ENCODE data around the gene TMEM174.

DNA sequence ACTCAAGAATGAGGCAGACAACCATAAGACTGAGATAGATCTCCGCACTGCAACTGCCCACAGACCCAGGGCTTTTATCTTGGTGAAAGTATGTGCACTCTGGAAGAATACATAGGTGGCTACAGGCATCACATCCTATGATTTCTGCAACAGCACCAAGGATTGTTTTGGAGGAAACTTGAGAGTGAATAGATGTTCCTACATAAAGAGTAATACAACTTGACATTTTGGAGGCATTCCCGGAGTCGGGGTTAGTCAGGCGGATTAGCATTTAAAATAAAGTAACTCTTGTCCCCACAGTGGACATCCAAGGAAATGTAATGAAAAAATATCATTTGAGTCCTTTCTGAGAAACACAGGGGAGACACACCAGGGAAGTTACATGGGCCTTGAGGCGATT is 26.7 kb downstream of the TMEM174 start:
- TF ChIP-seq, protein P1, sequence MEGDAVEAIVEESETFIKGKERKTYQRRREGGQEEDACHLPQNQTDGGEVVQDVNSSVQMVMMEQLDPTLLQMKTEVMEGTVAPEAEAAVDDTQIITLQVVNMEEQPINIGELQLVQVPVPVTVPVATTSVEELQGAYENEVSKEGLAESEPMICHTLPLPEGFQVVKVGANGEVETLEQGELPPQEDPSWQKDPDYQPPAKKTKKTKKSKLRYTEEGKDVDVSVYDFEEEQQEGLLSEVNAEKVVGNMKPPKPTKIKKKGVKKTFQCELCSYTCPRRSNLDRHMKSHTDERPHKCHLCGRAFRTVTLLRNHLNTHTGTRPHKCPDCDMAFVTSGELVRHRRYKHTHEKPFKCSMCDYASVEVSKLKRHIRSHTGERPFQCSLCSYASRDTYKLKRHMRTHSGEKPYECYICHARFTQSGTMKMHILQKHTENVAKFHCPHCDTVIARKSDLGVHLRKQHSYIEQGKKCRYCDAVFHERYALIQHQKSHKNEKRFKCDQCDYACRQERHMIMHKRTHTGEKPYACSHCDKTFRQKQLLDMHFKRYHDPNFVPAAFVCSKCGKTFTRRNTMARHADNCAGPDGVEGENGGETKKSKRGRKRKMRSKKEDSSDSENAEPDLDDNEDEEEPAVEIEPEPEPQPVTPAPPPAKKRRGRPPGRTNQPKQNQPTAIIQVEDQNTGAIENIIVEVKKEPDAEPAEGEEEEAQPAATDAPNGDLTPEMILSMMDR (IDR thresholded peaks at IDR 0.05; ENCODE audit: insufficient read depth, low read depth, low read length), result no peak
- no peak for TF ChIP-seq EZH2 (IDR thresholded peaks at IDR 0.05; ENCODE audit: insufficient read depth, low read length)

All from astrocyte (in vitro differentiated cells and primary cell).